ENCODE measurements around the gene CACNA1S.

DNA sequence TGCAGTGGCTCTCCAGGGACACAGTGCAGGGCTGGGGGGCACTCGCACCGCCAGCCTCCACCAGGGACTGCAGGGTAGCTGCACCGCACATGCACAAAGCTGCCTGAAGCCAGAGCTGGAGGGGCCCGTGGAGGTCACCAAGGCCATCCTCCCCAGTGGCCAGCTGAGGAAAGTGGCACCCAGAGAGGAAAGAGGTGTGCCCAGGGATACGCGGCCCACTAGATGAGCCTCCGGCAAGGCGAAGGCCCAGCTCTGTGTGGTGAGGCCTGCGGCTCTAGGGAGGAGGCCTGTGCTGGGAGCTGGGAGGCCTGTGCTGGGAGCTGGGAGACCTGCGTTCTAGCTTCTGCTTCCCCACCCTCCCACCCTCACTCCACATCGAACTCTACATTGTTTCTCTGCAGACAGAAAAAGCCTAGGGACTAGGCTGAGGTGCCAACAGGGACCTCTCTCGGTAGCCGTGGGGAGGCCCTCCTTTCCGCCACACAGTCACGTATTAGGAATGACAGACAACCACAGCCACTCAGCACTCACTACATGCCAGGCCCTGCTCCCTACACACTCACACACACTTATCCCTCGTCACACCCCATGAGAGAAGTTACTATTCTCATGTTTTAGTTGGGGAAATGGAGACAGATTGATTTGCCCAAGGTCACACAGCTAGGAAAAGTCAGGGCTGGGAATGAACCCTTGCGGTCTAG, 15.7 kb upstream of the CACNA1S start:
- TF ChIP-seq BHLHE40 (IDR thresholded peaks at IDR 0.05; ENCODE audit: low read depth, low read length) = no peak
- no peak for TF ChIP-seq CTCF (conservative IDR thresholded peaks at IDR 0.05; ENCODE audit: low read depth, low read length)
- no peak for TF ChIP-seq RCOR1 (IDR thresholded peaks at IDR 0.05; ENCODE audit: insufficient replicate concordance, low read length)
- TF ChIP-seq POLR2A (IDR thresholded peaks at IDR 0.05; ENCODE audit: low read depth, low read length) = no peak
- no peak for TF ChIP-seq RFX5 (IDR thresholded peaks at IDR 0.05; ENCODE audit: low read depth, low read length)
- no peak for TF ChIP-seq MAFK (IDR thresholded peaks at IDR 0.05; ENCODE audit: low read depth, low read length)
- no peak for TF ChIP-seq RAD21 (IDR thresholded peaks at IDR 0.05; ENCODE audit: low read length)
- no peak for TF ChIP-seq MXI1 (IDR thresholded peaks at IDR 0.05; ENCODE audit: borderline replicate concordance, low read depth, low read length)
- TF ChIP-seq CEBPB (IDR thresholded peaks at IDR 0.05; ENCODE audit: low read depth, low read length) = no peak
- TF ChIP-seq USF2 (IDR thresholded peaks at IDR 0.05; ENCODE audit: low read depth, low read length) = no peak
- no peak for TF ChIP-seq NFE2L2 (IDR thresholded peaks at IDR 0.05; ENCODE audit: low read depth, low read length)
- TF ChIP-seq CHD1 (IDR thresholded peaks at IDR 0.05; ENCODE audit: low read depth, low read length) = no peak
- no peak for TF ChIP-seq MAZ (IDR thresholded peaks at IDR 0.05; ENCODE audit: borderline replicate concordance, low read depth, low read length)
- TF ChIP-seq FOS (IDR thresholded peaks at IDR 0.05; ENCODE audit: low read depth, low read length) = no peak

Measured in IMR-90 (cell line).